ENCODE results near the gene PKNOX1.
"Not testable (repeated sequence)": the region's sequence is repeated elsewhere in the genome, so short reads cannot be mapped to it uniquely, and the experiment has no call there.

Gene PKNOX1

GRCh38 chr21:42986125-42986783, 11.9 kb downstream of the PKNOX1 start:
- Histone ChIP-seq H3K27me3 (ENCODE audit: low read depth) (no peaks in the 10 kb centered on the region), H3K4me3 (no peak overlapping the region), H3K9me3 (no peaks in the 10 kb centered on the region), H3K36me3 (replicated peaks) (no peaks in the 10 kb centered on the region), H3K4me1 (peaks cover 6% of the 10 kb centered on the region)
- no peak for DNase-seq (ENCODE audit: low spot score in 2 of 2)
- in situ Hi-C loops (cut with MboI; ENCODE audit: low sequenced_read_pairs) = no loop called here

GRCh38 chr21:42988236-42988965, 14.0 kb downstream of the PKNOX1 start:
- in situ Hi-C loops (cut with MboI; ENCODE audit: low sequenced_read_pairs) = no loop called here
- Histone ChIP-seq H3K9me3 (no peaks in the 10 kb centered on the region), H3K4me3 (no peak overlapping the region), H3K36me3 (replicated peaks) (no peaks in the 10 kb centered on the region), H3K4me1 (peaks cover 1% of the 10 kb centered on the region), H3K27me3 (ENCODE audit: low read depth) (no peaks in the 10 kb centered on the region)
- no peak for DNase-seq (ENCODE audit: low spot score in 2 of 2)

GRCh38 chr21:42989370-42989769, 15.0 kb downstream of the PKNOX1 start:
- H3K4me1 ChIP-seq; in situ Hi-C loops (cut with MboI; ENCODE audit: low sequenced_read_pairs); H3K9me3 ChIP-seq; H3K27me3 ChIP-seq (ENCODE audit: low read depth); DNase-seq (ENCODE audit: low spot score in 2 of 2); H3K4me3 ChIP-seq; H3K36me3 ChIP-seq (replicated peaks): not testable (repeated sequence)

GRCh38 chr21:42989816-42990650, 15.7 kb downstream of the PKNOX1 start:
- Histone ChIP-seq H3K36me3 (replicated peaks) (no peaks in the 10 kb centered on the region), H3K27me3 (ENCODE audit: low read depth) (no peaks in the 10 kb centered on the region), H3K9me3 (no peaks in the 10 kb centered on the region), H3K4me1 (no peaks in the 10 kb centered on the region), H3K4me3 (no peak overlapping the region)
- DNase-seq (ENCODE audit: low spot score in 2 of 2) = no peak
- in situ Hi-C loops (cut with MboI; ENCODE audit: low sequenced_read_pairs) = no loop called here

- Histone ChIP-seq H3K36me3 (replicated peaks) (no peaks in the 10 kb centered on the region), H3K4me1 (no peaks in the 10 kb centered on the region), H3K9me3 (no peaks in the 10 kb centered on the region), H3K27me3 (ENCODE audit: low read depth) (no peaks in the 10 kb centered on the region), H3K4me3 (no peak overlapping the region)
- DNase-seq (ENCODE audit: low spot score in 2 of 2) = no peak
- in situ Hi-C loops (cut with MboI; ENCODE audit: low sequenced_read_pairs) = no loop called here
Measured at GRCh38 chr21:42991992-42992740, 17.8 kb downstream of the PKNOX1 start.

GRCh38 chr21:42993051-42993712, 18.8 kb downstream of the PKNOX1 start:
- Histone ChIP-seq H3K9me3 (no peaks in the 10 kb centered on the region), H3K4me3 (no peak overlapping the region), H3K27me3 (ENCODE audit: low read depth) (no peaks in the 10 kb centered on the region), H3K4me1 (no peaks in the 10 kb centered on the region), H3K36me3 (replicated peaks) (no peaks in the 10 kb centered on the region)
- DNase-seq (ENCODE audit: low spot score in 2 of 2) = no peak
- in situ Hi-C loops (cut with MboI; ENCODE audit: low sequenced_read_pairs) = no loop called here

- in situ Hi-C loops (cut with MboI; ENCODE audit: low sequenced_read_pairs) = no loop called here
- Histone ChIP-seq H3K4me3 (no peak overlapping the region), H3K36me3 (replicated peaks) (no peaks in the 10 kb centered on the region), H3K4me1 (no peaks in the 10 kb centered on the region), H3K9me3 (peaks cover 16% of the 10 kb centered on the region), H3K27me3 (ENCODE audit: low read depth) (no peaks in the 10 kb centered on the region)
- DNase-seq (ENCODE audit: low spot score in 2 of 2) = no peak
Measured at GRCh38 chr21:42997053-42997452, 22.7 kb downstream of the PKNOX1 start.

- H3K4me3 ChIP-seq; H3K27me3 ChIP-seq (ENCODE audit: low read depth); DNase-seq (ENCODE audit: low spot score in 2 of 2); in situ Hi-C loops (cut with MboI; ENCODE audit: low sequenced_read_pairs); H3K4me1 ChIP-seq; H3K36me3 ChIP-seq (replicated peaks): not testable (repeated sequence)
- peaks cover 16% of the 10 kb centered on the region for H3K9me3 ChIP-seq
Measured at GRCh38 chr21:42997983-42998382, 23.6 kb downstream of the PKNOX1 start.

- in situ Hi-C loops (cut with MboI; ENCODE audit: low sequenced_read_pairs); H3K36me3 ChIP-seq (replicated peaks); H3K4me3 ChIP-seq; H3K27me3 ChIP-seq (ENCODE audit: low read depth); H3K4me1 ChIP-seq: not testable (repeated sequence)
- peak in 1 of 2 experiments; percentile 27 for DNase-seq (ENCODE audit: low spot score in 2 of 2)
- peaks cover 16% of the 10 kb centered on the region for H3K9me3 ChIP-seq
Measured at GRCh38 chr21:42999152-42999551, 24.8 kb downstream of the PKNOX1 start.

- in situ Hi-C loops (cut with MboI; ENCODE audit: low sequenced_read_pairs); H3K27me3 ChIP-seq (ENCODE audit: low read depth); DNase-seq (ENCODE audit: low spot score in 2 of 2); H3K36me3 ChIP-seq (replicated peaks); H3K4me1 ChIP-seq; H3K4me3 ChIP-seq: not testable (repeated sequence)
- H3K9me3 ChIP-seq = peaks cover 16% of the 10 kb centered on the region
Measured at GRCh38 chr21:43000041-43000440, 25.7 kb downstream of the PKNOX1 start.

GRCh38 chr21:43001316-43001715, 27.0 kb downstream of the PKNOX1 start:
- DNase-seq (ENCODE audit: low spot score in 2 of 2) = no peak
- H3K36me3 ChIP-seq (replicated peaks) = 0 out of 2 replicates have a peak, but pooled peaks cover 4% of the 10 kb centered on the region

GRCh38 chr21:43004926-43005325, 30.6 kb downstream of the PKNOX1 start:
- no peak for DNase-seq (ENCODE audit: low spot score in 2 of 2)
- Histone ChIP-seq H3K27me3 (ENCODE audit: low read depth) (no peaks in the 10 kb centered on the region), H3K9me3 (peaks cover 6% of the 10 kb centered on the region; the same call in 1 of the 2 replicates), H3K4me3 (no peak overlapping the region), H3K4me1 (no peaks in the 10 kb centered on the region), H3K36me3 (replicated peaks) (peaks cover 14% of the 10 kb centered on the region)
- in situ Hi-C loops (cut with MboI; ENCODE audit: low sequenced_read_pairs) = no loop called here

More at GRCh38 chr21:43001316-43001715, 27.0 kb downstream of the PKNOX1 start:
- in situ Hi-C loops (cut with MboI; ENCODE audit: low sequenced_read_pairs) = no loop called here
- Histone ChIP-seq H3K4me1 (no peaks in the 10 kb centered on the region), H3K9me3 (peaks cover 16% of the 10 kb centered on the region), H3K4me3 (no peak overlapping the region), H3K27me3 (ENCODE audit: low read depth) (no peaks in the 10 kb centered on the region)

- no peaks in the 10 kb centered on the region for H3K27me3 ChIP-seq (ENCODE audit: low read depth)
- no peaks in the 10 kb centered on the region for H3K4me1 ChIP-seq
- no peak for DNase-seq (ENCODE audit: low spot score in 2 of 2)
- in situ Hi-C loops (cut with MboI; ENCODE audit: low sequenced_read_pairs) = no loop called here
- H3K36me3 ChIP-seq (replicated peaks) = peaks cover 14% of the 10 kb centered on the region
- no peaks in the 10 kb centered on the region for H3K9me3 ChIP-seq
- H3K4me3 ChIP-seq = no peak overlapping the region
Measured at GRCh38 chr21:43005635-43006034, 31.3 kb downstream of the PKNOX1 start.
